ENCODE data around the gene ANLN. TPM values are rescaled to one million over a fixed set of nuclear protein-coding genes. Genes with fewer than 3 reads are reported as not detected.

The ANLN gene
- total RNA-seq, 4 donors from 2014 or later = 5.0 to 43.7 (median 11.2) TPM

DNA sequence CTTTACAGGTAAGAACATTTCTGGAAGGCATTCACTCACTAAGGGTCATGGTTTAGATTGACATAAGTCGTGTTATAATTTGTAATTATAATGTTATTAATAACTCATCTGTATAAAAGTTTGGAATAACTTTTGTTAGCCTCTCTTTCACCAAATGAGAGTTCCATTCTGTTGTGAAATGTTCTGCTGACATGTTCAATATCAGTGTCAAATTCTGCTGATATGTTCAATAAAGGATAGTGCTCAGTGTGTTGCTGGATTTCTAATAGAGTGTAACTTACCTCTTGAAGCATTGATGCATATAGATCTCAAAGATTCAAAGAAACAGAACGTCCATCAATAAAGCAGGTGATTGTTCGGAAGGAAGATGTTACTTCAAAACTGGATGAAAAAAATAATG lies 30.6 kb downstream of the ANLN start:
- DNase-seq = no peak
- H3K27me3 ChIP-seq = no peaks in the 10 kb centered on the region
- H3K9me3 ChIP-seq = no peaks in the 10 kb centered on the region
- H3K4me3 ChIP-seq = no peak overlapping the region
- H3K27ac ChIP-seq = no peak overlapping the region
- TF ChIP-seq POLR2A (IDR thresholded peaks at IDR 0.05) = no peak
- TF ChIP-seq, protein P1, sequence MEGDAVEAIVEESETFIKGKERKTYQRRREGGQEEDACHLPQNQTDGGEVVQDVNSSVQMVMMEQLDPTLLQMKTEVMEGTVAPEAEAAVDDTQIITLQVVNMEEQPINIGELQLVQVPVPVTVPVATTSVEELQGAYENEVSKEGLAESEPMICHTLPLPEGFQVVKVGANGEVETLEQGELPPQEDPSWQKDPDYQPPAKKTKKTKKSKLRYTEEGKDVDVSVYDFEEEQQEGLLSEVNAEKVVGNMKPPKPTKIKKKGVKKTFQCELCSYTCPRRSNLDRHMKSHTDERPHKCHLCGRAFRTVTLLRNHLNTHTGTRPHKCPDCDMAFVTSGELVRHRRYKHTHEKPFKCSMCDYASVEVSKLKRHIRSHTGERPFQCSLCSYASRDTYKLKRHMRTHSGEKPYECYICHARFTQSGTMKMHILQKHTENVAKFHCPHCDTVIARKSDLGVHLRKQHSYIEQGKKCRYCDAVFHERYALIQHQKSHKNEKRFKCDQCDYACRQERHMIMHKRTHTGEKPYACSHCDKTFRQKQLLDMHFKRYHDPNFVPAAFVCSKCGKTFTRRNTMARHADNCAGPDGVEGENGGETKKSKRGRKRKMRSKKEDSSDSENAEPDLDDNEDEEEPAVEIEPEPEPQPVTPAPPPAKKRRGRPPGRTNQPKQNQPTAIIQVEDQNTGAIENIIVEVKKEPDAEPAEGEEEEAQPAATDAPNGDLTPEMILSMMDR (IDR thresholded peaks at IDR 0.05) = no peak
- H3K4me1 ChIP-seq = no peaks in the 10 kb centered on the region
- no peaks in the 10 kb centered on the region for H3K36me3 ChIP-seq

DNA sequence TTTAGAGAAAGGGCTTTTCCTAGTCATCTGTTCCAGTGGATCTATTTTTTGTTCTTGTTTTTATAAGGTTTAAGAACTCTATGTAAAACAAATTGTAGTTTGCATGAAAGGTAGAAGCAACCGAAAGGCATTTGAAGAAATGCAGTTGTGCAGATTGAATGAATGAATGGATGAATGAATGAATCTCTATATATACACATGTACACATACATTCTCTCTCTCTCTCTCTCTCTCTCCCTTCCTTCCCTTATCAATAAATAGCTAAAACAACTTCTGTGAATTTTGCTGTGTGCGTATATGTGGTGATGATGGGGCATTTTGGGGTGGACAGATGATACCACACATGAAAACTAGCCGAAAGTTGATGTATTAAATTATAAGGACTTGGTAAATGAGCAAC lies 32.4 kb downstream of the ANLN start:
- DNase-seq = no peak
- no peaks in the 10 kb centered on the region for H3K36me3 ChIP-seq
- no peaks in the 10 kb centered on the region for H3K4me1 ChIP-seq
- TF ChIP-seq, protein P1 (IDR thresholded peaks at IDR 0.05) = no peak
- no peak for TF ChIP-seq POLR2A (IDR thresholded peaks at IDR 0.05)
- no peak overlapping the region for H3K27ac ChIP-seq
- H3K9me3 ChIP-seq = no peaks in the 10 kb centered on the region
- no peak overlapping the region for H3K4me3 ChIP-seq
- H3K27me3 ChIP-seq = no peaks in the 10 kb centered on the region

DNA sequence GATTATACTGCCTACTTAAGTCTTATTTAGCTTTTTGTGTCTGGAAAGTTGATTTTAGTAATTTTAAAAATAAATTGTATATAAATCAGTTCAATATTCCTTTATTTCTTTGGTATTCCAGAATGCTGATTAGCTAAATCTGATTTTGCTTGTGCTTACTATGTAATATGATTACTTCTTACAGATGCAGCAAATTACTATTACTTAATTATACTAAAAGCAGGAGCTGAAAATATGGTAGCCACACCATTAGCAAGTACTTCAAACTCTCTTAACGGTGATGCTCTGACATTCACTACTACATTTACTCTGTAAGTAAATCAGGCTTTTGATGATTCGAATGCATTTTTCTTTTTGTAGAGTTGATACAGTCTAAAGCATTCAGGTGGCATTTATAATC lies 34.0 kb downstream of the ANLN start:
- Histone ChIP-seq H3K4me3 (no peak overlapping the region), H3K4me1 (no peaks in the 10 kb centered on the region), H3K9me3 (no peaks in the 10 kb centered on the region), H3K27ac (no peak overlapping the region), H3K36me3 (no peaks in the 10 kb centered on the region), H3K27me3 (no peaks in the 10 kb centered on the region)
- no peak for DNase-seq
- TF ChIP-seq, protein P1 (IDR thresholded peaks at IDR 0.05) = no peak
- no peak for TF ChIP-seq POLR2A (IDR thresholded peaks at IDR 0.05)

GRCh38 chr7:36430186-36430585 lies 40.5 kb downstream of the ANLN start:
- Histone ChIP-seq H3K4me1 (no peaks in the 10 kb centered on the region), H3K9me3 (no peaks in the 10 kb centered on the region), H3K27ac (no peak overlapping the region), H3K27me3 (no peaks in the 10 kb centered on the region), H3K36me3 (no peaks in the 10 kb centered on the region), H3K4me3 (no peak overlapping the region)
- DNase-seq = no peak
- TF ChIP-seq POLR2A (IDR thresholded peaks at IDR 0.05) = no peak
- TF ChIP-seq, protein P1 (IDR thresholded peaks at IDR 0.05) = no peak

DNA sequence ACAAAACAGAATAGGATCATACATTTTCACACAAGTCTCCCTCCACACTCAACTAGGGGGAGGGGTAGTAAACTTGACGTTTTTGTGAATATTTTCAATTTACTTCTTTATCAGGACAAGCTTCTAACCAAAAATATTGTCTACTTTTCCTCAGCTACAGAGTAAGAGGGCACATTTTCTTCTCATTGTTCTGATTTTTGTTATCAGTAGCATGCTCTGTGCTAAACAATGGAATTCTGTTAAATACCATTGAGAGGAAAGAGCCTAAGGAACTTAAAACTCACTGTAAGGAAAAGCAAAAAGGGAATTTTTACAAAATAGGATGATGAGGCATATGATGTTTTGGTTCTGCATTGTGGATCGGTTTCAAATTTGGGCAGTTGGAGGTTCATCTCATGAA lies 41.2 kb downstream of the ANLN start:
- no peaks in the 10 kb centered on the region for H3K9me3 ChIP-seq
- no peak overlapping the region for H3K4me3 ChIP-seq
- H3K4me1 ChIP-seq = no peaks in the 10 kb centered on the region
- no peak for TF ChIP-seq POLR2A (IDR thresholded peaks at IDR 0.05)
- TF ChIP-seq, protein P1 (IDR thresholded peaks at IDR 0.05) = no peak
- no peak for DNase-seq
- no peaks in the 10 kb centered on the region for H3K27me3 ChIP-seq
- no peaks in the 10 kb centered on the region for H3K36me3 ChIP-seq
- H3K27ac ChIP-seq = no peak overlapping the region

DNA sequence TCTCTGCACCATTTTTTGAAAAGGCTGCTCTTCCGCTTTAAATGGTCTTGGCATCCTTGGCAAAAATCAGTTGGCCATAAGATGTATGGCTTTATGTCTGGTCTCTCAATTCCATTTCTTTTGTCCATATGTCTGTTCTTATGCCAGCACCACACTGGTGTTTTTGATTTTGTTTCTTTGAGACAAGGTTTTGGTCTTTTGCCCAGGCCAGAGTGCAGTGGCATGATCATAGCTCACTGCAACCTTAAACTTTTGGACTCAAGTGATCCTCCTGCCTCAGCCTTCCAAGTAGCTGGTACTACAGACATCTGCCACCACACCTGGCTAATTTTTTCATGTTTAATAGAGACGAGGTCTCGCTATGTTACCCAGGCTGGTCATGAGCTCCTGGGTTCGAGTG lies 48.5 kb downstream of the ANLN start:
- Histone ChIP-seq H3K9me3 (no peaks in the 10 kb centered on the region), H3K27me3 (no peaks in the 10 kb centered on the region), H3K4me3 (no peak overlapping the region), H3K4me1 (no peaks in the 10 kb centered on the region), H3K27ac (no peak overlapping the region), H3K36me3 (peaks cover 0 to 3% (median 0%) of the 10 kb centered on the region in 3 donors)
- no peak for TF ChIP-seq POLR2A (IDR thresholded peaks at IDR 0.05)
- no peak for DNase-seq

Data from Peyer's patch (tissue), 4 donors.